Measurements from ENCODE around the gene IL22RA1. TPM values are rescaled to one million over a fixed set of nuclear protein-coding genes. Genes with fewer than 3 reads are reported as not detected.

IL22RA1 gene
- total RNA-seq, 1 experiment from 2014 or later: 0.28 TPM

GRCh38 chr1:24169286-24169685, 26.3 kb upstream of the IL22RA1 start (continued):
- no peak for TF ChIP-seq MXD4 (CRISPR knock-in tag; IDR thresholded peaks at IDR 0.05; ENCODE audit: borderline replicate concordance)

- TF ChIP-seq, protein P1, sequence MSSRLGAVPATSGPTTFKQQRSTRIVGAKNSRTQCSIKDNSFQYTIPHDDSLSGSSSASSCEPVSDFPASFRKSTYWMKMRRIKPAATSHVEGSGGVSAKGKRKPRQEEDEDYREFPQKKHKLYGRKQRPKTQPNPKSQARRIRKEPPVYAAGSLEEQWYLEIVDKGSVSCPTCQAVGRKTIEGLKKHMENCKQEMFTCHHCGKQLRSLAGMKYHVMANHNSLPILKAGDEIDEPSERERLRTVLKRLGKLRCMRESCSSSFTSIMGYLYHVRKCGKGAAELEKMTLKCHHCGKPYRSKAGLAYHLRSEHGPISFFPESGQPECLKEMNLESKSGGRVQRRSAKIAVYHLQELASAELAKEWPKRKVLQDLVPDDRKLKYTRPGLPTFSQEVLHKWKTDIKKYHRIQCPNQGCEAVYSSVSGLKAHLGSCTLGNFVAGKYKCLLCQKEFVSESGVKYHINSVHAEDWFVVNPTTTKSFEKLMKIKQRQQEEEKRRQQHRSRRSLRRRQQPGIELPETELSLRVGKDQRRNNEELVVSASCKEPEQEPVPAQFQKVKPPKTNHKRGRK (CRISPR knock-in tag; IDR thresholded peaks at IDR 0.05; ENCODE audit: borderline replicate concordance): no peak
- TF ChIP-seq GABPB1 (CRISPR knock-in tag; IDR thresholded peaks at IDR 0.05) (no peak), ATF1 (CRISPR knock-in tag; IDR thresholded peaks at IDR 0.05) (no peak), TP53 (CRISPR knock-in tag; IDR thresholded peaks at IDR 0.05) (no peak), FOXP4 (CRISPR knock-in tag; IDR thresholded peaks at IDR 0.05) (no peak), PRRX2 (CRISPR knock-in tag; IDR thresholded peaks at IDR 0.05) (no peak), GRHL2 (CRISPR knock-in tag; IDR thresholded peaks at IDR 0.05; ENCODE audit: insufficient replicate concordance, severe bottlenecking) (no peak), ESRRA (CRISPR knock-in tag; IDR thresholded peaks at IDR 0.05; ENCODE audit: borderline replicate concordance) (no peak)
- TF ChIP-seq, protein P2, sequence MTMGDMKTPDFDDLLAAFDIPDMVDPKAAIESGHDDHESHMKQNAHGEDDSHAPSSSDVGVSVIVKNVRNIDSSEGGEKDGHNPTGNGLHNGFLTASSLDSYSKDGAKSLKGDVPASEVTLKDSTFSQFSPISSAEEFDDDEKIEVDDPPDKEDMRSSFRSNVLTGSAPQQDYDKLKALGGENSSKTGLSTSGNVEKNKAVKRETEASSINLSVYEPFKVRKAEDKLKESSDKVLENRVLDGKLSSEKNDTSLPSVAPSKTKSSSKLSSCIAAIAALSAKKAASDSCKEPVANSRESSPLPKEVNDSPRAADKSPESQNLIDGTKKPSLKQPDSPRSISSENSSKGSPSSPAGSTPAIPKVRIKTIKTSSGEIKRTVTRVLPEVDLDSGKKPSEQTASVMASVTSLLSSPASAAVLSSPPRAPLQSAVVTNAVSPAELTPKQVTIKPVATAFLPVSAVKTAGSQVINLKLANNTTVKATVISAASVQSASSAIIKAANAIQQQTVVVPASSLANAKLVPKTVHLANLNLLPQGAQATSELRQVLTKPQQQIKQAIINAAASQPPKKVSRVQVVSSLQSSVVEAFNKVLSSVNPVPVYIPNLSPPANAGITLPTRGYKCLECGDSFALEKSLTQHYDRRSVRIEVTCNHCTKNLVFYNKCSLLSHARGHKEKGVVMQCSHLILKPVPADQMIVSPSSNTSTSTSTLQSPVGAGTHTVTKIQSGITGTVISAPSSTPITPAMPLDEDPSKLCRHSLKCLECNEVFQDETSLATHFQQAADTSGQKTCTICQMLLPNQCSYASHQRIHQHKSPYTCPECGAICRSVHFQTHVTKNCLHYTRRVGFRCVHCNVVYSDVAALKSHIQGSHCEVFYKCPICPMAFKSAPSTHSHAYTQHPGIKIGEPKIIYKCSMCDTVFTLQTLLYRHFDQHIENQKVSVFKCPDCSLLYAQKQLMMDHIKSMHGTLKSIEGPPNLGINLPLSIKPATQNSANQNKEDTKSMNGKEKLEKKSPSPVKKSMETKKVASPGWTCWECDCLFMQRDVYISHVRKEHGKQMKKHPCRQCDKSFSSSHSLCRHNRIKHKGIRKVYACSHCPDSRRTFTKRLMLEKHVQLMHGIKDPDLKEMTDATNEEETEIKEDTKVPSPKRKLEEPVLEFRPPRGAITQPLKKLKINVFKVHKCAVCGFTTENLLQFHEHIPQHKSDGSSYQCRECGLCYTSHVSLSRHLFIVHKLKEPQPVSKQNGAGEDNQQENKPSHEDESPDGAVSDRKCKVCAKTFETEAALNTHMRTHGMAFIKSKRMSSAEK (CRISPR knock-in tag; IDR thresholded peaks at IDR 0.05; ENCODE audit: borderline replicate concordance): no peak
- TF ChIP-seq, protein P3, sequence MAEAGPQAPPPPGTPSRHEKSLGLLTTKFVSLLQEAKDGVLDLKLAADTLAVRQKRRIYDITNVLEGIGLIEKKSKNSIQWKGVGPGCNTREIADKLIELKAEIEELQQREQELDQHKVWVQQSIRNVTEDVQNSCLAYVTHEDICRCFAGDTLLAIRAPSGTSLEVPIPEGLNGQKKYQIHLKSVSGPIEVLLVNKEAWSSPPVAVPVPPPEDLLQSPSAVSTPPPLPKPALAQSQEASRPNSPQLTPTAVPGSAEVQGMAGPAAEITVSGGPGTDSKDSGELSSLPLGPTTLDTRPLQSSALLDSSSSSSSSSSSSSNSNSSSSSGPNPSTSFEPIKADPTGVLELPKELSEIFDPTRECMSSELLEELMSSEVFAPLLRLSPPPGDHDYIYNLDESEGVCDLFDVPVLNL (CRISPR knock-in tag; IDR thresholded peaks at IDR 0.05; ENCODE audit: borderline replicate concordance, low read depth): no peak
- TF ChIP-seq, protein P4, sequence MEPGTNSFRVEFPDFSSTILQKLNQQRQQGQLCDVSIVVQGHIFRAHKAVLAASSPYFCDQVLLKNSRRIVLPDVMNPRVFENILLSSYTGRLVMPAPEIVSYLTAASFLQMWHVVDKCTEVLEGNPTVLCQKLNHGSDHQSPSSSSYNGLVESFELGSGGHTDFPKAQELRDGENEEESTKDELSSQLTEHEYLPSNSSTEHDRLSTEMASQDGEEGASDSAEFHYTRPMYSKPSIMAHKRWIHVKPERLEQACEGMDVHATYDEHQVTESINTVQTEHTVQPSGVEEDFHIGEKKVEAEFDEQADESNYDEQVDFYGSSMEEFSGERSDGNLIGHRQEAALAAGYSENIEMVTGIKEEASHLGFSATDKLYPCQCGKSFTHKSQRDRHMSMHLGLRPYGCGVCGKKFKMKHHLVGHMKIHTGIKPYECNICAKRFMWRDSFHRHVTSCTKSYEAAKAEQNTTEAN (CRISPR knock-in tag; IDR thresholded peaks at IDR 0.05): no peak
- CTCF ChIA-PET: no interaction called here
- POLR2A ChIA-PET: no interaction called here
- H3K4me3 Mint-ChIP-seq: no peak overlapping the region
- no peak for ATAC-seq
- peaks cover 21% of the 10 kb centered on the region for H3K36me3 Mint-ChIP-seq
- no peak for DNase-seq (ENCODE audit: low spot score)
- no peaks in the 10 kb centered on the region for H3K9me3 Mint-ChIP-seq
- no peak overlapping the region for H3K27ac Mint-ChIP-seq
- no peaks in the 10 kb centered on the region for H3K4me1 Mint-ChIP-seq
- H3K27me3 Mint-ChIP-seq (ENCODE audit: low read depth): no peaks in the 10 kb centered on the region
These were observed 25.3 kb upstream of the IL22RA1 start for GRCh38 chr1:24168245-24168644.

- H3K4me1 Mint-ChIP-seq: no peaks in the 10 kb centered on the region
- no peak for DNase-seq (ENCODE audit: low spot score)
- no peak for ATAC-seq
- CTCF ChIA-PET: interaction anchor here (1.4 kb wide), 1 partner anchor 32 kb away, joined by 3 read pairs; no protein-coding TSS in a partner anchor
- POLR2A ChIA-PET: no interaction called here
- H3K36me3 Mint-ChIP-seq: peaks cover 20% of the 10 kb centered on the region
- no peak overlapping the region for H3K4me3 Mint-ChIP-seq
- no peak overlapping the region for H3K27ac Mint-ChIP-seq
- no peaks in the 10 kb centered on the region for H3K27me3 Mint-ChIP-seq (ENCODE audit: low read depth)
- no peaks in the 10 kb centered on the region for H3K9me3 Mint-ChIP-seq
- TF ChIP-seq ATF2 (CRISPR knock-in tag; IDR thresholded peaks at IDR 0.05; ENCODE audit: borderline replicate concordance, low read depth): no peak
- no peak for TF ChIP-seq MXD4 (CRISPR knock-in tag; IDR thresholded peaks at IDR 0.05; ENCODE audit: borderline replicate concordance)
- no peak for TF ChIP-seq ETV6 (CRISPR knock-in tag; IDR thresholded peaks at IDR 0.05)
- TF ChIP-seq PRRX2 (CRISPR knock-in tag; IDR thresholded peaks at IDR 0.05): no peak
- no peak for TF ChIP-seq ESRRA (CRISPR knock-in tag; IDR thresholded peaks at IDR 0.05; ENCODE audit: borderline replicate concordance)
- TF ChIP-seq ZNF121 (CRISPR knock-in tag; IDR thresholded peaks at IDR 0.05): no peak
- TF ChIP-seq KAT7 (CRISPR knock-in tag; IDR thresholded peaks at IDR 0.05; ENCODE audit: borderline replicate concordance): no peak
- TF ChIP-seq ZNF281 (CRISPR knock-in tag; IDR thresholded peaks at IDR 0.05): no peak
- TF ChIP-seq ZNF396 (CRISPR knock-in tag; IDR thresholded peaks at IDR 0.05; ENCODE audit: borderline replicate concordance): no peak
These were observed 24.1 kb upstream of the IL22RA1 start for GRCh38 chr1:24167008-24167407.
